GM21381 (cell line): Measurements from ENCODE around the gene GCFC2.
"Not testable (repeated sequence)": the region's sequence is repeated elsewhere in the genome, so short reads cannot be mapped to it uniquely, and the experiment has no call there.

Experiments
- ATAC-seq: cut with Tn5 transposase; IDR thresholded peaks from one replicate; pipeline ENCODE4 v1.9.1; 2021; ENCODE audit warnings: mild to moderate bottlenecking, moderate library complexity; ENCODE audit not compliant: unreplicated experiment

GCFC2 gene

GRCh38 chr2:75683430-75683829 lies 27.3 kb downstream of the GCFC2 start:
- ATAC-seq = not testable (repeated sequence)

GRCh38 chr2:75680402-75680801 lies 30.3 kb downstream of the GCFC2 start:
- no peak for ATAC-seq

- no peak for ATAC-seq
Observed at GRCh38 chr2:75679556-75679955, 31.2 kb downstream of the GCFC2 start.

GRCh38 chr2:75676464-75676863 lies 34.3 kb downstream of the GCFC2 start:
- no peak for ATAC-seq

- ATAC-seq = no peak
Observed at GRCh38 chr2:75675908-75676307, 34.8 kb downstream of the GCFC2 start.

- ATAC-seq = not testable (repeated sequence)
Observed at GRCh38 chr2:75675423-75675822, 35.3 kb downstream of the GCFC2 start.

- ATAC-seq = no peak
Observed at GRCh38 chr2:75667884-75668283, 42.8 kb downstream of the GCFC2 start.

DNA sequence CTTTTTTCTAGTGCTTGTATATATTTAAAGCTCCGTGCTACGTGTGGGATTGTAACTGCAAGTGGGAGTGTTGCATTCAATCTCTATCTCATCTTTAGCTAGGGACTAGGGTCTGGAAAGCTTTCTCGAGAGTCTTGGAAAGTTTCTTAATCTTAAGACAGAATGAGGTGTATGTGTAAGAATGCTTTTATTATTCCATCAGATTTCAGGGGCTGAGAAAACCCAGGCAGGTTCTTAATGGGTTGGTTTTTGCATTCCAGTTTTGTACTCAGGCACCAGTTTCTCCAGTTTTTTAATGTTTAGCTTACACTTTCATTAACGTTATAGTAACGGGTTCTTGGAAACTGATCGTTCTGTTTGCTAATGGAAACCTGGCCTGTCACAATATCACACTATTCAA lies 43.8 kb downstream of the GCFC2 start:
- ATAC-seq = no peak

DNA sequence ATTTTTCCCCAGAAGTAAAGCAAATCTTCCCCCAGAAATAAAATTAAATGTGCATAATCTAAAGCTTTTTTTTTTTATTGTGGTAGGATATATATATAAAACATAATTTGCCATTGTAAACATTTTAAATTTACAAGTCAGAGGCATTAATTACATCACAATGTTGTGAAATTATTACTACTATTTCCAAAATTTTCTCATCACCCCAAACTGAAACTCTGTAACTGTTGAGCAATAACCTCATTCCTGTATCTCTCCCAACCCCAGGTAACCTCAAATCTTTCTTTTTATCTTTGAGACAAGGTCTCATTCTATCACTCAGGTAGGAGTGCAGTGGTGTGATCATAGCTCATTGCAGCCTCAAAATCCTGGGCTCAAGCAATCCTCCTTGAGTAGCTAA lies 52.9 kb downstream of the GCFC2 start:
- ATAC-seq = no peak

DNA sequence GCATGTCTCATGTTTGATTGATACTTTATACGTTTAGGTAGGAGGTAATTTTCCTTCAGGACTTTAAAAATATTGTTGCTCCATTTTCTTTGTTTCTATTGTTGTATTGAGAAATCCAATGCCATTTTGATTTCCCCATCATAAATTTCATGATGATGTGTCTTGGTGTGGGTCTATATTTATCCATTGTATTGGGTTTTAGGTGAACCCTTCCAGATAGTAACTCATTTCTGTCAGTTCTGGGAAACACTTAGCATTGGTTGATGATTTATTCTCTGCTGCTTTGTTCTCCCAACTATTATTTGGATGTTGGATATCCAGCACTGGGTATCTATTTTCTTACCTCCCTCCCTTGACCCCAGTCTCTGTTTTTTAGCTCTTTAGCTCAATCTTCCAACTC lies 54.2 kb downstream of the GCFC2 start:
- no peak for ATAC-seq

- no peak for ATAC-seq
Observed at GRCh38 chr2:75655861-75656260, 54.9 kb downstream of the GCFC2 start.

DNA sequence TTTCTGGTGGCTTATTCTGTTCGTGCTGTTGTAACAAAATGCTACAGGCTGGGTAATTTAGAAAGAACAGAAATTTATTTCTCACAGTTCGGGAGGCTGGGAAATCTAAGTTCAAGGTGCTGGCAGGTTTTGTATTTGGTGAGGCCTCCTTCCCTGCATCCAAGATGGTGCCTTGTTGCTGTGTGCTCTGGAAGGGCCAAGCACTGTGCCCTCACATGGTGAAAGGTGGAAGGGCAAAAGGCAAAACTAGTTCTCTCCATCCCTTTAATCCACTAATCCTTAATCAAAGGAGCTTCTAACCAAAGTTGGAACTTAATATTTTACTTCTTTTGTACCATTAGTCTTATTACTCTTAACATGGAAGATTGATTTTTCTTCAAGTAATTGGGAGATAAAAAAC lies 56.7 kb downstream of the GCFC2 start:
- no peak for ATAC-seq

GRCh38 chr2:75647771-75648170 lies 62.9 kb downstream of the GCFC2 start:
- ATAC-seq = no peak

- peak; percentile 96 for ATAC-seq
Observed at GRCh38 chr2:75646583-75647425, 63.9 kb downstream of the GCFC2 start, which contains the start of gene MRPL19. Gene MRPL19, plus strand, starts transcription at chr2:75646783. Its CDS starts 25 bp downstream, at chr2:75646808.

- ATAC-seq = peak; percentile 1
Observed at GRCh38 chr2:75646090-75646582, 64.6 kb downstream of the GCFC2 start.

DNA sequence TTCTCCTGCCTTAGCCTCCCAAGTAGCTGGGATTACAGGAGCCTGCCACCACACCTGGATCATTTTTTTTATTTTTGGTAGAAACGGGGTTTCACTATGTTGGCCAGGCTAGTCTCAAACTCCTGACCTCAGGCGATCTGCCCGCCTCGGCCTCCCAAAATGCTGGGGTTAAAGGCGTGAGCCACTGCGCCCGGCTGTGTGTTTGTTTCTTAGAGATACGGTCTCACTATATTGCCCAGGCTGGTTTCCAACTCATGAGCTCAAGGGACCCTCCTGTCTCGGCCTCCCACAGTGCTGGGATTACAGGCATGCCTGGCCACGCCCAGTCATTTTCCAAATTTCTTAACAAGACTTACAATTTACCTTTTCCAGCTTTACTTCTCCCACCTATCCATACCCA lies 65.1 kb downstream of the GCFC2 start:
- ATAC-seq = no peak

DNA sequence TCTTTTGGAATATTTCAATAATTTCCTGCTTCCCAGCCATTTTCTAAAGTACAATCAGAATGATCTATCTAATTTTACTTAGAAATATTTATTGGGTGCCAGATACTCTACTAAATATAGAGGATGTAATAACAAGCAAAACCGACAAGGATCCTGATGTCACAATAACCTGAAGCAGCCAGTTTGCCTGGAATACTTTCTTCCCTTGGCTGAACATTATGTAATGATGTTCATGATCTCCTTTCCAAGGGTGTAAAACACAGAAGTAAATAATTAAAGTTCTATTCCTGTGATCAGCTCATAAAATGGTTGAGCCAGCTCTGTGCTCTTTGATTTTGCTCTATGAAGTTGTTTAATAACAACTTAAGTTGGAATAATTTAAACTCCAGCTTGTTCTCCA lies 66.7 kb downstream of the GCFC2 start:
- ATAC-seq = no peak

GRCh38 chr2:75641587-75641986 lies 69.1 kb downstream of the GCFC2 start:
- ATAC-seq = no peak

GRCh38 chr2:75640621-75641121 lies 70.0 kb downstream of the GCFC2 start:
- peak; percentile 96 for ATAC-seq

DNA sequence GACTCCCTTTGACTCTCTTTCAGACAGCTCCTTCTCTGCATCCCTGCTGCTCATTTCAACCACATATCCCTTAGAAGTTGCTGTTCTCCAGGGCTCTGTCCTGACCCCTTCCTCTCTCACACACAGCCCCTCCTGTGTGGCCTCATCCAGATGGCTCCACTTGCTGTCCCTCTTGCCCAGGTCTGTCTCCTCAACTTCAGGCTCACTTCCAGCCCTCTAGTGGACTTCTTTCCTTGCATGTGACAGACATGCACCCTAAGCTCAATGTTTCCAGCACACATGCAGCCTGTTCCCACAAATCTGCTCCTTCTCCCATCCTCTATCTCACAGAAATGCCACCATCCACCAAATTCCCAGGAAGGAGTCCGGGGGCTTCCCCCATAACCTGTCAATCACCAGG lies 73.1 kb downstream of the GCFC2 start:
- ATAC-seq = no peak

DNA sequence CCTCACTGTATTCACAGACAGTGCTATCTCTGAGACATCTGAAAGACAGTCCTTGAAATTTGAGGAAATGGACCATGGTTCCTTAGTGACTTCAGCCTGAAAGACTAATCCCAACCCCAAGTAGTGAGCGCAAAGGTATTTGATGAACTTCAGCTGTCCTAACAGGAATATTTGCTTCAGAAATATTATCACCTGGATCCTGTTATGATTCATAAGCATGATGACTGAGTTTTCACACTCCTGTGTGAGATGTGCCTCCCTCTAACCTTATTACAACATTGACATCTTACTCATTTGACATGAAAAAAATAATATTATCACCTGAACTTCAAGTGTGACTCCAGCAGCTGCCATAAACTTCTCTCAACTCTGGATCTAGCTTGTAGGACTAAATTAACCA lies 75.8 kb downstream of the GCFC2 start:
- no peak for ATAC-seq

- ATAC-seq = no peak
Observed at GRCh38 chr2:75633620-75634019, 77.1 kb downstream of the GCFC2 start.
